ENCODE results near the gene PLXDC2. TPM values are rescaled to one million over a fixed set of nuclear protein-coding genes. Genes with fewer than 3 reads are reported as not detected.

Gene PLXDC2
- total and polyA plus RNA-seq, 2 experiments from 2014 or later: 13.5 to 19.4 TPM

DNA sequence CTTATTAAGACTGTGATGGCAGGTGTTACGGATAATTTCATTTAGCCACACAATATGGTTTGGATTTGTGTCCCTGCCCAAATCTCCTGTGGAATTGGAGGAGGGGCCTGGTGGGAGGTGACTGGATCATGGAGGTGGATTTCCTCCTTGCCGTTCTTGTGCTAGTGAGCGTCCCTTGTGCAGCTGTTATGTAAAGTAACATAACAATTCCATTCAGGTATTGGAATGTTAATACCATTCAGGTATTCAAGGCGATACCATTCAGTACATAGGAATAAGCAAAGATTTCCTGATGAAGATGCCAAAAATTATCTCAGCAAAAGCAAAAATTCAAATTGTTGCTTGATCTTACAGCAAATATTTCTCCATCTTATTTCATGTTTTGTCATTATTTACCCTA lies 32.5 kb upstream of the PLXDC2 start:
- Histone ChIP-seq H3K4me2 (no peak overlapping the region; the same call in 1 of the 2 replicates), H2AFZ (no peak overlapping the region), H4K20me1 (replicated peaks; ENCODE audit: insufficient read depth) (no peaks in the 10 kb centered on the region), H3K79me2 (replicated peaks; ENCODE audit: insufficient read depth) (no peaks in the 10 kb centered on the region), H3F3A (replicated peaks; ENCODE audit: low read depth) (no peaks in the 10 kb centered on the region), H3K9me2 (ENCODE audit: insufficient read depth) (no peaks in the 10 kb centered on the region), H3K27ac (ENCODE audit: low read depth) (peak overlapping the region; percentile 74), H3K36me3 (ENCODE audit: insufficient read depth) (no peaks in the 10 kb centered on the region), H3K4me1 (ENCODE audit: insufficient read depth) (no peaks in the 10 kb centered on the region; the same call in 1 of the 2 replicates), H3K27me3 (ENCODE audit: insufficient read depth) (no peaks in the 10 kb centered on the region), H3K4me3 (no peak overlapping the region)
- peak; percentile 46 for DNase-seq (ENCODE audit: low spot score)
- Mint-ChIP-seq H3K27ac (no peak overlapping the region), H3K36me3 (ENCODE audit: low read depth) (no peaks in the 10 kb centered on the region), H3K27me3 (ENCODE audit: insufficient read depth, low read depth, poor library complexity) (peaks cover 2% of the 10 kb centered on the region), H3K4me3 (no peak overlapping the region), H3K9me3 (0 out of 3 replicates have a peak, but pooled peaks cover 3% of the 10 kb centered on the region), H3K4me1 (peaks cover 16% of the 10 kb centered on the region)
- TF ChIP-seq, protein P1, sequence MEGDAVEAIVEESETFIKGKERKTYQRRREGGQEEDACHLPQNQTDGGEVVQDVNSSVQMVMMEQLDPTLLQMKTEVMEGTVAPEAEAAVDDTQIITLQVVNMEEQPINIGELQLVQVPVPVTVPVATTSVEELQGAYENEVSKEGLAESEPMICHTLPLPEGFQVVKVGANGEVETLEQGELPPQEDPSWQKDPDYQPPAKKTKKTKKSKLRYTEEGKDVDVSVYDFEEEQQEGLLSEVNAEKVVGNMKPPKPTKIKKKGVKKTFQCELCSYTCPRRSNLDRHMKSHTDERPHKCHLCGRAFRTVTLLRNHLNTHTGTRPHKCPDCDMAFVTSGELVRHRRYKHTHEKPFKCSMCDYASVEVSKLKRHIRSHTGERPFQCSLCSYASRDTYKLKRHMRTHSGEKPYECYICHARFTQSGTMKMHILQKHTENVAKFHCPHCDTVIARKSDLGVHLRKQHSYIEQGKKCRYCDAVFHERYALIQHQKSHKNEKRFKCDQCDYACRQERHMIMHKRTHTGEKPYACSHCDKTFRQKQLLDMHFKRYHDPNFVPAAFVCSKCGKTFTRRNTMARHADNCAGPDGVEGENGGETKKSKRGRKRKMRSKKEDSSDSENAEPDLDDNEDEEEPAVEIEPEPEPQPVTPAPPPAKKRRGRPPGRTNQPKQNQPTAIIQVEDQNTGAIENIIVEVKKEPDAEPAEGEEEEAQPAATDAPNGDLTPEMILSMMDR (conservative IDR thresholded peaks at IDR 0.05; ENCODE audit: low read depth in 2 of 2): no peak
- TF ChIP-seq, protein P2, sequence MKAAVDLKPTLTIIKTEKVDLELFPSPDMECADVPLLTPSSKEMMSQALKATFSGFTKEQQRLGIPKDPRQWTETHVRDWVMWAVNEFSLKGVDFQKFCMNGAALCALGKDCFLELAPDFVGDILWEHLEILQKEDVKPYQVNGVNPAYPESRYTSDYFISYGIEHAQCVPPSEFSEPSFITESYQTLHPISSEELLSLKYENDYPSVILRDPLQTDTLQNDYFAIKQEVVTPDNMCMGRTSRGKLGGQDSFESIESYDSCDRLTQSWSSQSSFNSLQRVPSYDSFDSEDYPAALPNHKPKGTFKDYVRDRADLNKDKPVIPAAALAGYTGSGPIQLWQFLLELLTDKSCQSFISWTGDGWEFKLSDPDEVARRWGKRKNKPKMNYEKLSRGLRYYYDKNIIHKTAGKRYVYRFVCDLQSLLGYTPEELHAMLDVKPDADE (IDR thresholded peaks at IDR 0.05): no peak
- TF ChIP-seq, protein P3, sequence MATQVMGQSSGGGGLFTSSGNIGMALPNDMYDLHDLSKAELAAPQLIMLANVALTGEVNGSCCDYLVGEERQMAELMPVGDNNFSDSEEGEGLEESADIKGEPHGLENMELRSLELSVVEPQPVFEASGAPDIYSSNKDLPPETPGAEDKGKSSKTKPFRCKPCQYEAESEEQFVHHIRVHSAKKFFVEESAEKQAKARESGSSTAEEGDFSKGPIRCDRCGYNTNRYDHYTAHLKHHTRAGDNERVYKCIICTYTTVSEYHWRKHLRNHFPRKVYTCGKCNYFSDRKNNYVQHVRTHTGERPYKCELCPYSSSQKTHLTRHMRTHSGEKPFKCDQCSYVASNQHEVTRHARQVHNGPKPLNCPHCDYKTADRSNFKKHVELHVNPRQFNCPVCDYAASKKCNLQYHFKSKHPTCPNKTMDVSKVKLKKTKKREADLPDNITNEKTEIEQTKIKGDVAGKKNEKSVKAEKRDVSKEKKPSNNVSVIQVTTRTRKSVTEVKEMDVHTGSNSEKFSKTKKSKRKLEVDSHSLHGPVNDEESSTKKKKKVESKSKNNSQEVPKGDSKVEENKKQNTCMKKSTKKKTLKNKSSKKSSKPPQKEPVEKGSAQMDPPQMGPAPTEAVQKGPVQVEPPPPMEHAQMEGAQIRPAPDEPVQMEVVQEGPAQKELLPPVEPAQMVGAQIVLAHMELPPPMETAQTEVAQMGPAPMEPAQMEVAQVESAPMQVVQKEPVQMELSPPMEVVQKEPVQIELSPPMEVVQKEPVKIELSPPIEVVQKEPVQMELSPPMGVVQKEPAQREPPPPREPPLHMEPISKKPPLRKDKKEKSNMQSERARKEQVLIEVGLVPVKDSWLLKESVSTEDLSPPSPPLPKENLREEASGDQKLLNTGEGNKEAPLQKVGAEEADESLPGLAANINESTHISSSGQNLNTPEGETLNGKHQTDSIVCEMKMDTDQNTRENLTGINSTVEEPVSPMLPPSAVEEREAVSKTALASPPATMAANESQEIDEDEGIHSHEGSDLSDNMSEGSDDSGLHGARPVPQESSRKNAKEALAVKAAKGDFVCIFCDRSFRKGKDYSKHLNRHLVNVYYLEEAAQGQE (IDR thresholded peaks at IDR 0.05; ENCODE audit: unreplicated experiment): no peak
- TF ChIP-seq, protein P4, sequence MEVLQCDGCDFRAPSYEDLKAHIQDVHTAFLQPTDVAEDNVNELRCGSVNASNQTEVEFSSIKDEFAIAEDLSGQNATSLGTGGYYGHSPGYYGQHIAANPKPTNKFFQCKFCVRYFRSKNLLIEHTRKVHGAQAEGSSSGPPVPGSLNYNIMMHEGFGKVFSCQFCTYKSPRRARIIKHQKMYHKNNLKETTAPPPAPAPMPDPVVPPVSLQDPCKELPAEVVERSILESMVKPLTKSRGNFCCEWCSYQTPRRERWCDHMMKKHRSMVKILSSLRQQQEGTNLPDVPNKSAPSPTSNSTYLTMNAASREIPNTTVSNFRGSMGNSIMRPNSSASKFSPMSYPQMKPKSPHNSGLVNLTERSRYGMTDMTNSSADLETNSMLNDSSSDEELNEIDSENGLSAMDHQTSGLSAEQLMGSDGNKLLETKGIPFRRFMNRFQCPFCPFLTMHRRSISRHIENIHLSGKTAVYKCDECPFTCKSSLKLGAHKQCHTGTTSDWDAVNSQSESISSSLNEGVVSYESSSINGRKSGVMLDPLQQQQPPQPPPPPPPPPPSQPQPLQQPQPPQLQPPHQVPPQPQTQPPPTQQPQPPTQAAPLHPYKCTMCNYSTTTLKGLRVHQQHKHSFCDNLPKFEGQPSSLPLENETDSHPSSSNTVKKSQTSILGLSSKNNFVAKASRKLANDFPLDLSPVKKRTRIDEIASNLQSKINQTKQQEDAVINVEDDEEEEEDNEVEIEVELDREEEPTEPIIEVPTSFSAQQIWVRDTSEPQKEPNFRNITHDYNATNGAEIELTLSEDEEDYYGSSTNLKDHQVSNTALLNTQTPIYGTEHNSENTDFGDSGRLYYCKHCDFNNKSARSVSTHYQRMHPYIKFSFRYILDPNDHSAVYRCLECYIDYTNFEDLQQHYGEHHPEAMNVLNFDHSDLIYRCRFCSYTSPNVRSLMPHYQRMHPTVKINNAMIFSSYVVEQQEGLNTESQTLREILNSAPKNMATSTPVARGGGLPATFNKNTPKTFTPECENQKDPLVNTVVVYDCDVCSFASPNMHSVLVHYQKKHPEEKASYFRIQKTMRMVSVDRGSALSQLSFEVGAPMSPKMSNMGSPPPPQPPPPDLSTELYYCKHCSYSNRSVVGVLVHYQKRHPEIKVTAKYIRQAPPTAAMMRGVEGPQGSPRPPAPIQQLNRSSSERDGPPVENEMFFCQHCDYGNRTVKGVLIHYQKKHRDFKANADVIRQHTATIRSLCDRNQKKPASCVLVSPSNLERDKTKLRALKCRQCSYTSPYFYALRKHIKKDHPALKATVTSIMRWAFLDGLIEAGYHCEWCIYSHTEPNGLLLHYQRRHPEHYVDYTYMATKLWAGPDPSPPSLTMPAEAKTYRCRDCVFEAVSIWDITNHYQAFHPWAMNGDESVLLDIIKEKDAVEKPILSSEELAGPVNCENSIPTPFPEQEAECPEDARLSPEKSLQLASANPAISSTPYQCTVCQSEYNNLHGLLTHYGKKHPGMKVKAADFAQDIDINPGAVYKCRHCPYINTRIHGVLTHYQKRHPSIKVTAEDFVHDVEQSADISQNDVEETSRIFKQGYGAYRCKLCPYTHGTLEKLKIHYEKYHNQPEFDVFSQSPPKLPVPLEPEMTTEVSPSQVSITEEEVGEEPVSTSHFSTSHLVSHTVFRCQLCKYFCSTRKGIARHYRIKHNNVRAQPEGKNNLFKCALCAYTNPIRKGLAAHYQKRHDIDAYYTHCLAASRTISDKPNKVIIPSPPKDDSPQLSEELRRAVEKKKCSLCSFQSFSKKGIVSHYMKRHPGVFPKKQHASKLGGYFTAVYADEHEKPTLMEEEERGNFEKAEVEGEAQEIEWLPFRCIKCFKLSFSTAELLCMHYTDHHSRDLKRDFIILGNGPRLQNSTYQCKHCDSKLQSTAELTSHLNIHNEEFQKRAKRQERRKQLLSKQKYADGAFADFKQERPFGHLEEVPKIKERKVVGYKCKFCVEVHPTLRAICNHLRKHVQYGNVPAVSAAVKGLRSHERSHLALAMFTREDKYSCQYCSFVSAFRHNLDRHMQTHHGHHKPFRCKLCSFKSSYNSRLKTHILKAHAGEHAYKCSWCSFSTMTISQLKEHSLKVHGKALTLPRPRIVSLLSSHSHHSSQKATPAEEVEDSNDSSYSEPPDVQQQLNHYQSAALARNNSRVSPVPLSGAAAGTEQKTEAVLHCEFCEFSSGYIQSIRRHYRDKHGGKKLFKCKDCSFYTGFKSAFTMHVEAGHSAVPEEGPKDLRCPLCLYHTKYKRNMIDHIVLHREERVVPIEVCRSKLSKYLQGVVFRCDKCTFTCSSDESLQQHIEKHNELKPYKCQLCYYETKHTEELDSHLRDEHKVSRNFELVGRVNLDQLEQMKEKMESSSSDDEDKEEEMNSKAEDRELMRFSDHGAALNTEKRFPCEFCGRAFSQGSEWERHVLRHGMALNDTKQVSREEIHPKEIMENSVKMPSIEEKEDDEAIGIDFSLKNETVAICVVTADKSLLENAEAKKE (CRISPR knock-in tag; IDR thresholded peaks at IDR 0.05): no peak
- TF ChIP-seq NANOG (IDR thresholded peaks at IDR 0.05; ENCODE audit: borderline replicate concordance): no peak
- no peak for TF ChIP-seq JUNB (IDR thresholded peaks at IDR 0.05; ENCODE audit: unreplicated experiment)
- TF ChIP-seq STAT1 (IDR thresholded peaks at IDR 0.05; ENCODE audit: unreplicated experiment): no peak
- no peak for TF ChIP-seq EZH2phosphoT487 (IDR thresholded peaks at IDR 0.05; ENCODE audit: unreplicated experiment)
- no peak for TF ChIP-seq CREB1 (CRISPR knock-in tag; IDR thresholded peaks at IDR 0.05; ENCODE audit: low read depth)
- TF ChIP-seq ZNF331 (CRISPR knock-in tag; IDR thresholded peaks at IDR 0.05; ENCODE audit: low read depth): no peak
- TF ChIP-seq POLR2AphosphoS5 (IDR thresholded peaks at IDR 0.05; ENCODE audit: low read depth): no peak
- TF ChIP-seq ZNF114 (CRISPR knock-in tag; IDR thresholded peaks at IDR 0.05): no peak
- no peak for TF ChIP-seq EZH2 (IDR thresholded peaks at IDR 0.05; ENCODE audit: low read depth, unreplicated experiment)
- peak; percentile 35; the same call in 1 of the 3 replicates for ATAC-seq
